ENCODE measurements around the gene ILF2. TPM values are rescaled to one million over a fixed set of nuclear protein-coding genes. Genes with fewer than 3 reads are reported as not detected.

The ILF2 gene
- total RNA-seq, 1 donor from 2014 or later: 185 TPM

DNA sequence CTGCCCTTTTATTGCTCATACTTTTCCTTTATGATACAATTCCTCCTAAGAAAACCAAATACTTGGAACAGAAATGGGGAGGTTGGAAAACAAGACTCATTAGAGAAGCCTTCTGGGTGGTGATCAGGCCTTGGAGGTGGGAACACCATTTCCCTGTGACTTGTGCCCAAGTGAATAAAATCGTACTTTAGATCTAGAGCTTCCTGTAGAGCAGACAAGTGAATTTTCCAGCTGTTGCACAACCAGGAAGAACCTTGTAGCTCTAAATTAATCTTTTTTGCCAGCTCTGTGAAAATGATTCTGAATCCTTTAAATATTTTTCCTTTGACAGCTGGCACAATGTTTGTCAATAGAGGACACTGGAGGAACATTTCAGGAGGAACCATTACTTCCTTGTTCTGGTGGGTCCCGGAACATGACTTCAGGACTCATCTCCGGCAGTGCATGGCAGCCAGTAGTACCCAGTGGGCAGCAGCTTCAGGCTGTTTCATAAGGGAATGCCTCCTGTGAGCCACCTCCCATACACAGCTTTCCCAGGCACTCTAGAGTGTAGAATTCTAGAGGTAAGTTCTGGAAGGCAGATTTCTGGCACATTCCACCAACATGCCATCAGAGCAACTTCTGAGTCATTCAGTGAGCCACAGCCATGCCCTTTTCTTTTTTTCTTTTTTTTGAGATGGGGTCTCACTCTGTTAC, 17.8 kb downstream of the ILF2 start:
- Mint-ChIP-seq H3K36me3 (ENCODE audit: low read depth, unreplicated experiment) (no peaks in the 10 kb centered on the region), H3K27ac (ENCODE audit: unreplicated experiment) (no peak overlapping the region), H3K9me3 (ENCODE audit: unreplicated experiment) (peaks cover 2% of the 10 kb centered on the region), H3K27me3 (ENCODE audit: low read depth, unreplicated experiment) (no peaks in the 10 kb centered on the region), H3K4me1 (ENCODE audit: low read depth, unreplicated experiment) (peaks cover 6% of the 10 kb centered on the region), H3K4me3 (ENCODE audit: unreplicated experiment) (no peak overlapping the region)
- Histone ChIP-seq H3K4me3 (ENCODE audit: insufficient read depth, low read depth, low read length) (no peak overlapping the region), H3K9ac (ENCODE audit: low read length) (no peak overlapping the region), H2AFZ (ENCODE audit: low read depth, low read length) (no peak overlapping the region), H3K4me2 (ENCODE audit: low read length) (peak overlapping the region; percentile 26), H3K27ac (ENCODE audit: low read depth, low read length) (peak overlapping the region; percentile 20), H4K20me1 (ENCODE audit: insufficient read depth, low read length) (no peaks in the 10 kb centered on the region), H3K4me1 (ENCODE audit: insufficient read depth, low read length) (peaks cover 6% of the 10 kb centered on the region), H3K36me3 (ENCODE audit: insufficient read depth, low read length) (no peaks in the 10 kb centered on the region), H3K27me3 (ENCODE audit: insufficient read depth, low read length) (no peaks in the 10 kb centered on the region), H3K79me2 (ENCODE audit: insufficient read depth, low read length) (no peaks in the 10 kb centered on the region), H3K9me3 (ENCODE audit: insufficient read depth, low read depth, low read length) (no peaks in the 10 kb centered on the region)
- DNase-seq (ENCODE audit: low read depth) (peak; percentile 51), FAIRE-seq (no peak)
- TF ChIP-seq, protein P1, sequence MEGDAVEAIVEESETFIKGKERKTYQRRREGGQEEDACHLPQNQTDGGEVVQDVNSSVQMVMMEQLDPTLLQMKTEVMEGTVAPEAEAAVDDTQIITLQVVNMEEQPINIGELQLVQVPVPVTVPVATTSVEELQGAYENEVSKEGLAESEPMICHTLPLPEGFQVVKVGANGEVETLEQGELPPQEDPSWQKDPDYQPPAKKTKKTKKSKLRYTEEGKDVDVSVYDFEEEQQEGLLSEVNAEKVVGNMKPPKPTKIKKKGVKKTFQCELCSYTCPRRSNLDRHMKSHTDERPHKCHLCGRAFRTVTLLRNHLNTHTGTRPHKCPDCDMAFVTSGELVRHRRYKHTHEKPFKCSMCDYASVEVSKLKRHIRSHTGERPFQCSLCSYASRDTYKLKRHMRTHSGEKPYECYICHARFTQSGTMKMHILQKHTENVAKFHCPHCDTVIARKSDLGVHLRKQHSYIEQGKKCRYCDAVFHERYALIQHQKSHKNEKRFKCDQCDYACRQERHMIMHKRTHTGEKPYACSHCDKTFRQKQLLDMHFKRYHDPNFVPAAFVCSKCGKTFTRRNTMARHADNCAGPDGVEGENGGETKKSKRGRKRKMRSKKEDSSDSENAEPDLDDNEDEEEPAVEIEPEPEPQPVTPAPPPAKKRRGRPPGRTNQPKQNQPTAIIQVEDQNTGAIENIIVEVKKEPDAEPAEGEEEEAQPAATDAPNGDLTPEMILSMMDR (IDR thresholded peaks at IDR 0.05; ENCODE audit: insufficient read depth, low read depth, low read length): no peak
- TF ChIP-seq EZH2 (IDR thresholded peaks at IDR 0.05; ENCODE audit: insufficient read depth, low read length): no peak

- FAIRE-seq (no peak), DNase-seq (ENCODE audit: low read depth) (no peak)
- Mint-ChIP-seq H3K27ac (ENCODE audit: unreplicated experiment) (no peak overlapping the region), H3K4me1 (ENCODE audit: low read depth, unreplicated experiment) (peaks cover 9% of the 10 kb centered on the region), H3K27me3 (ENCODE audit: low read depth, unreplicated experiment) (no peaks in the 10 kb centered on the region), H3K4me3 (ENCODE audit: unreplicated experiment) (no peak overlapping the region), H3K9me3 (ENCODE audit: unreplicated experiment) (peaks cover 2% of the 10 kb centered on the region), H3K36me3 (ENCODE audit: low read depth, unreplicated experiment) (peaks cover 1% of the 10 kb centered on the region)
- Histone ChIP-seq H3K9me3 (ENCODE audit: insufficient read depth, low read depth, low read length) (no peaks in the 10 kb centered on the region), H4K20me1 (ENCODE audit: insufficient read depth, low read length) (no peaks in the 10 kb centered on the region), H3K9ac (ENCODE audit: low read length) (no peak overlapping the region), H3K27ac (ENCODE audit: low read depth, low read length) (no peak overlapping the region), H3K36me3 (ENCODE audit: insufficient read depth, low read length) (no peaks in the 10 kb centered on the region), H2AFZ (ENCODE audit: low read depth, low read length) (no peak overlapping the region), H3K27me3 (ENCODE audit: insufficient read depth, low read length) (no peaks in the 10 kb centered on the region), H3K4me1 (ENCODE audit: insufficient read depth, low read length) (peaks cover 6% of the 10 kb centered on the region), H3K4me3 (ENCODE audit: insufficient read depth, low read depth, low read length) (no peak overlapping the region), H3K4me2 (ENCODE audit: low read length) (no peak overlapping the region), H3K79me2 (ENCODE audit: insufficient read depth, low read length) (no peaks in the 10 kb centered on the region)
- TF ChIP-seq EZH2 (IDR thresholded peaks at IDR 0.05; ENCODE audit: insufficient read depth, low read length): no peak
- TF ChIP-seq, protein P1 (IDR thresholded peaks at IDR 0.05; ENCODE audit: insufficient read depth, low read depth, low read length): no peak
Measured at GRCh38 chr1:153651771-153652170, 19.0 kb downstream of the ILF2 start.

DNA sequence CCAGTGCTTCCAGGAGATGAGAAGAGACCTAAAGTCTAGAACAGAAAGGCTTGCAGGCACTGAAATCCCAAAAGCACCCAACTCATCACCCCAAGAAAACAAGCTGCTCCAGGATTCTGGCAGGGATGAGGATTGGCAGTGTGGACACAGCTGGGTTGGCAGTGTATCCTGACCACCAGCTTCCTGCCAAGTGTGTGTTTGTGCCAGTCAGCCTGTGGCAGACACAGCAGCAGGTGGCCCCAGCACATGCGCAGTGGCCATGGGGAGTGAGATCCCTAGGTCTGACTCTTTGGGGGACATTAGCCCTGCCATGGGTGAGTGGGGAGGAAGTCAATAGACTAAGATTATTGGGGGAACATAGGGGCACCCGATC, 20.9 kb downstream of the ILF2 start:
- Histone ChIP-seq H3K79me2 (ENCODE audit: insufficient read depth, low read length) (no peaks in the 10 kb centered on the region), H3K36me3 (ENCODE audit: insufficient read depth, low read length) (peaks cover 12% of the 10 kb centered on the region), H2AFZ (ENCODE audit: low read depth, low read length) (no peak overlapping the region), H4K20me1 (ENCODE audit: insufficient read depth, low read length) (peaks cover 12% of the 10 kb centered on the region), H3K4me3 (ENCODE audit: insufficient read depth, low read depth, low read length) (no peak overlapping the region), H3K9ac (ENCODE audit: low read length) (no peak overlapping the region), H3K27me3 (ENCODE audit: insufficient read depth, low read length) (no peaks in the 10 kb centered on the region), H3K27ac (ENCODE audit: low read depth, low read length) (no peak overlapping the region), H3K9me3 (ENCODE audit: insufficient read depth, low read depth, low read length) (no peaks in the 10 kb centered on the region), H3K4me1 (ENCODE audit: insufficient read depth, low read length) (peaks cover 6% of the 10 kb centered on the region), H3K4me2 (ENCODE audit: low read length) (no peak overlapping the region)
- Mint-ChIP-seq H3K4me3 (ENCODE audit: unreplicated experiment) (no peak overlapping the region), H3K27me3 (ENCODE audit: low read depth, unreplicated experiment) (no peaks in the 10 kb centered on the region), H3K27ac (ENCODE audit: unreplicated experiment) (no peak overlapping the region), H3K9me3 (ENCODE audit: unreplicated experiment) (peaks cover 2% of the 10 kb centered on the region), H3K36me3 (ENCODE audit: low read depth, unreplicated experiment) (peaks cover 10% of the 10 kb centered on the region), H3K4me1 (ENCODE audit: low read depth, unreplicated experiment) (peaks cover 9% of the 10 kb centered on the region)
- FAIRE-seq (no peak), DNase-seq (ENCODE audit: low read depth) (no peak)
- TF ChIP-seq EZH2 (IDR thresholded peaks at IDR 0.05; ENCODE audit: insufficient read depth, low read length): no peak
- TF ChIP-seq, protein P1 (IDR thresholded peaks at IDR 0.05; ENCODE audit: insufficient read depth, low read depth, low read length): no peak
